ENCODE results near the gene GRIK4. TPM values are rescaled to one million over a fixed set of nuclear protein-coding genes. Genes with fewer than 3 reads are reported as not detected.

GRIK4 gene
- polyA plus RNA-seq, 2 donors = 0.09 to 0.12 TPM

- WGBS, 2 donors = 86 to 90% methylated on average over 9 of the region's 9 CpGs
- H3K36me3 ChIP-seq (ENCODE audit: control insufficient read depth in 2 of 2, insufficient read depth in 2 of 2, low read length in 1 of 2) = no peaks in the 10 kb centered on the region
- no peaks in the 10 kb centered on the region for H3K4me1 ChIP-seq (ENCODE audit: control insufficient read depth in 2 of 2, insufficient read depth in 2 of 2, low read length in 1 of 2)
- H3K9me3 ChIP-seq (ENCODE audit: control insufficient read depth in 2 of 2, insufficient read depth in 1 of 2, low read depth in 1 of 2, low read length in 1 of 2) = no peaks in the 10 kb centered on the region
- no peak overlapping the region for H3K27ac ChIP-seq (ENCODE audit: low read depth in 2 of 2, low read length in 1 of 2)
- peaks cover 2 to 3% of the 10 kb centered on the region in 2 donors for H3K27me3 ChIP-seq (ENCODE audit: control insufficient read depth in 1 of 2, insufficient read depth in 2 of 2, low read length in 2 of 2)
- H3K4me3 ChIP-seq (ENCODE audit: low read depth in 1 of 2, low read length in 2 of 2) = no peak overlapping the region
These were observed 283.2 kb downstream of the GRIK4 start for GRCh38 chr11:120794748-120795147.

DNA sequence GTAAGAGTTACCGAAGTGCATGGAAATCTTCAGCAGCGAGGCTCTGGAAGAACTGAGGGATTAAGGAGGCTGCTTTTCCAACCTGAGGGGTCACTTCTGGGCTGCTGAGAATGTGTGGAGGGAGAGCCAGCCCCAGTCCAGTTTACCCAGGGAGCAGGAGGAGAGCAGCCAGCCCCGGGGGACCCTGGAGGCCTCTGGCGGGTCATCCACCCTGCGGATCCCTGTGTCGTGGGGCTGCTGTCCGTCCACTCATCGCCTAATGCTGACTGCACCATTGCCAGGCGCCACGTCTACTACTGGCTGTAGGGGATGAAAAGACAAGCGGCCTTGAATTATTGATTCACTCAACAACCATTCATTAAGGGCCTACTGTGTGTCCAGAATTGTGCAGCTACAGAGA lies 283.6 kb downstream of the GRIK4 start:
- WGBS, 2 donors = 82 to 86% methylated on average over 11 of the region's 11 CpGs
- no peaks in the 10 kb centered on the region for H3K4me1 ChIP-seq (ENCODE audit: control insufficient read depth in 2 of 2, insufficient read depth in 2 of 2, low read length in 1 of 2)
- no peak overlapping the region for H3K4me3 ChIP-seq (ENCODE audit: low read depth in 1 of 2, low read length in 2 of 2)
- H3K9me3 ChIP-seq (ENCODE audit: control insufficient read depth in 2 of 2, insufficient read depth in 1 of 2, low read depth in 1 of 2, low read length in 1 of 2) = no peaks in the 10 kb centered on the region
- H3K27me3 ChIP-seq (ENCODE audit: control insufficient read depth in 1 of 2, insufficient read depth in 2 of 2, low read length in 2 of 2) = peaks cover 2 to 3% of the 10 kb centered on the region in 2 donors
- H3K27ac ChIP-seq (ENCODE audit: low read depth in 2 of 2, low read length in 1 of 2) = no peak overlapping the region
- no peaks in the 10 kb centered on the region for H3K36me3 ChIP-seq (ENCODE audit: control insufficient read depth in 2 of 2, insufficient read depth in 2 of 2, low read length in 1 of 2)

DNA sequence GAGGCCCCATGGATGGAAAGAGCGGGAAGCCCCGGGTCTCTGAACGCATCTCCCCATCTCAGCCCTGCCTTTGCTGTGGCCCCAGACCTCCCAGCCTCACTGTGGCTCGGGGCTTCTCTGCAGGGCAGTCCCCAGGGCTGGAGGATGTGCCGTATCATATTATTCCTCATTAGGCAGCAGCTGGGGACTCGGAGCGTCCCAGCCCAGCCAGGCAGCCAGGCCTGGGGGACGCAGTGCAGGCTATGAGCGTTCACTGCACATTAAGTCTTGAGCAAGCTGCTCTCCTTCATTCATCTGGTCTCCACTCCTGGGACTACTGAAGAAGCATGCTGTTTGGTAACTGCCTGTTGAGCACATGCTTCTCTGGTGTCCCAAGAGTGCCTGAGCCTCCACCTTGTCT lies 285.6 kb downstream of the GRIK4 start:
- H3K27ac ChIP-seq (ENCODE audit: low read depth in 2 of 2, low read length in 1 of 2) = no peak overlapping the region
- no peaks in the 10 kb centered on the region for H3K9me3 ChIP-seq (ENCODE audit: control insufficient read depth in 2 of 2, insufficient read depth in 1 of 2, low read depth in 1 of 2, low read length in 1 of 2)
- H3K36me3 ChIP-seq (ENCODE audit: control insufficient read depth in 2 of 2, insufficient read depth in 2 of 2, low read length in 1 of 2) = no peaks in the 10 kb centered on the region
- H3K4me1 ChIP-seq (ENCODE audit: control insufficient read depth in 2 of 2, insufficient read depth in 2 of 2, low read length in 1 of 2) = no peaks in the 10 kb centered on the region
- 83 to 90% methylated on average over 9 of the region's 9 CpGs for WGBS, 2 donors
- peaks cover 0 to 3% of the 10 kb centered on the region in 2 donors for H3K27me3 ChIP-seq (ENCODE audit: control insufficient read depth in 1 of 2, insufficient read depth in 2 of 2, low read length in 2 of 2)
- no peak overlapping the region for H3K4me3 ChIP-seq (ENCODE audit: low read depth in 1 of 2, low read length in 2 of 2)

GRCh38 chr11:120798854-120799253 lies 287.3 kb downstream of the GRIK4 start:
- Histone ChIP-seq H3K4me1 (ENCODE audit: control insufficient read depth in 2 of 2, insufficient read depth in 2 of 2, low read length in 1 of 2) (no peaks in the 10 kb centered on the region), H3K36me3 (ENCODE audit: control insufficient read depth in 2 of 2, insufficient read depth in 2 of 2, low read length in 1 of 2) (no peaks in the 10 kb centered on the region), H3K9me3 (ENCODE audit: control insufficient read depth in 2 of 2, insufficient read depth in 1 of 2, low read depth in 1 of 2, low read length in 1 of 2) (peaks cover 0 to 2% of the 10 kb centered on the region in 2 donors), H3K4me3 (ENCODE audit: low read depth in 1 of 2, low read length in 2 of 2) (no peak overlapping the region), H3K27ac (ENCODE audit: low read depth in 2 of 2, low read length in 1 of 2) (no peak overlapping the region), H3K27me3 (ENCODE audit: control insufficient read depth in 1 of 2, insufficient read depth in 2 of 2, low read length in 2 of 2) (no peaks in the 10 kb centered on the region)
- WGBS, 2 donors = 87 to 89% methylated on average over 3 of the region's 3 CpGs

DNA sequence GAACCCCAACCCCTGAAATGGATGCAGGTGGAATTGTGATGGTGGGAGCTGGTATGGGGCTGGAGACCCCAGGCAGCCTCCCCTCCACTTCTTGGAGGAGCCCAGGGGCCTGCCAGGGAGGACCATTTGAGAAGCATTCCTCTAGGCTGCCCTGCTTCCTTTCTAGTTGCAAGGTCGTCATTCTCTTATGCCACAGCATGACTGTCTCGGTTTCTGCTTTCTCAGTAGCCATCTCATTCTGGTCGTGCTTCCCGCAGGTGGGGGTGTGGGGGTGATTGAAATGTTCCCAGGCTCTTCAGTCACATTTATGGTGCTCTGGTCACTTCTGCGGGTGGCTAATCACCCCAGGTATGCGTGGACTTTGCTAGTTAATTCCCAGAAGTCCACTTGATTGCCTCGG lies 288.7 kb downstream of the GRIK4 start:
- no peaks in the 10 kb centered on the region for H3K27me3 ChIP-seq (ENCODE audit: control insufficient read depth in 1 of 2, insufficient read depth in 2 of 2, low read length in 2 of 2)
- H3K27ac ChIP-seq (ENCODE audit: low read depth in 2 of 2, low read length in 1 of 2) = no peak overlapping the region
- H3K4me3 ChIP-seq (ENCODE audit: low read depth in 1 of 2, low read length in 2 of 2) = no peak overlapping the region
- peaks cover 0 to 2% of the 10 kb centered on the region in 2 donors for H3K9me3 ChIP-seq (ENCODE audit: control insufficient read depth in 2 of 2, insufficient read depth in 1 of 2, low read depth in 1 of 2, low read length in 1 of 2)
- H3K36me3 ChIP-seq (ENCODE audit: control insufficient read depth in 2 of 2, insufficient read depth in 2 of 2, low read length in 1 of 2) = no peaks in the 10 kb centered on the region
- WGBS, 2 donors = 76 to 81% methylated on average over 7 of the region's 7 CpGs
- no peaks in the 10 kb centered on the region for H3K4me1 ChIP-seq (ENCODE audit: control insufficient read depth in 2 of 2, insufficient read depth in 2 of 2, low read length in 1 of 2)

- no peaks in the 10 kb centered on the region for H3K36me3 ChIP-seq (ENCODE audit: control insufficient read depth in 2 of 2, insufficient read depth in 2 of 2, low read length in 1 of 2)
- no peak overlapping the region for H3K27ac ChIP-seq (ENCODE audit: low read depth in 2 of 2, low read length in 1 of 2)
- no peak overlapping the region for H3K4me3 ChIP-seq (ENCODE audit: low read depth in 1 of 2, low read length in 2 of 2)
- H3K4me1 ChIP-seq (ENCODE audit: control insufficient read depth in 2 of 2, insufficient read depth in 2 of 2, low read length in 1 of 2) = no peaks in the 10 kb centered on the region
- H3K27me3 ChIP-seq (ENCODE audit: control insufficient read depth in 1 of 2, insufficient read depth in 2 of 2, low read length in 2 of 2) = no peaks in the 10 kb centered on the region
- 27 to 29% methylated on average over 9 of the region's 9 CpGs for WGBS, 2 donors
- H3K9me3 ChIP-seq (ENCODE audit: control insufficient read depth in 2 of 2, insufficient read depth in 1 of 2, low read depth in 1 of 2, low read length in 1 of 2) = peaks cover 0 to 2% of the 10 kb centered on the region in 2 donors
These were observed 290.5 kb downstream of the GRIK4 start for GRCh38 chr11:120801801-120802689.

DNA sequence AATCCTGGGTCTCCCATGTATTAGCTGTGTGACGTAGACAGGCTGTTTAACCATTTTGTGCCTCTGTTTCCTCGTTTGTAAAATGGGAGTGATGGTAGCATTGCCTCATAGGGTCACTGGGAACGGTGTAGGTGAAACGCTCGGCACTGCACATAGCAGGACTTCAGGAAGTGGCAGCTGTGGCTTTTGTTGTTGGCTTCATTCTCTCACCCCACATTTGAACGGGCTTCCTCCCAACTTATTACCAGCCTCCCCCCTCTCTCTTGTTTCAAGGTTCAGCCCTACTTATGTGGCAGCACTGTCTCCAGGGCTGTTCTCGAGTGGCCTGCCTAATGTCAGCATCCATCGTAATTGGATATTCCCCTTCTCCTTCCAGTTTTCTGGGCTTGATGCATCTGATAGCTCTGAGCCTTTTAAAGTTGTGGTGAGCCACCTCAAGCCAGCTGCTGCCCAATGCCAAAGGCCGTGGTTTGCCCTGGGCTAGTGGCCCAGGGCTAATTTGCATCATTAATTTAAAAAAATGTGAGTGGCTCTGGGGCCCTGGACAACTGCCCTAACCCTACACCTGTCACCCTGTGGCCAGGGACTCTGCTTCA lies 294.5 kb downstream of the GRIK4 start:
- H3K27ac ChIP-seq (ENCODE audit: low read depth in 2 of 2, low read length in 1 of 2) = no peak overlapping the region
- H3K9me3 ChIP-seq (ENCODE audit: control insufficient read depth in 2 of 2, insufficient read depth in 1 of 2, low read depth in 1 of 2, low read length in 1 of 2) = peaks cover 0 to 2% of the 10 kb centered on the region in 2 donors
- no peaks in the 10 kb centered on the region for H3K4me1 ChIP-seq (ENCODE audit: control insufficient read depth in 2 of 2, insufficient read depth in 2 of 2, low read length in 1 of 2)
- WGBS, 2 donors = 64 to 74% methylated on average over 9 of the region's 9 CpGs
- H3K4me3 ChIP-seq (ENCODE audit: low read depth in 1 of 2, low read length in 2 of 2) = no peak overlapping the region
- H3K36me3 ChIP-seq (ENCODE audit: control insufficient read depth in 2 of 2, insufficient read depth in 2 of 2, low read length in 1 of 2) = no peaks in the 10 kb centered on the region
- no peaks in the 10 kb centered on the region for H3K27me3 ChIP-seq (ENCODE audit: control insufficient read depth in 1 of 2, insufficient read depth in 2 of 2, low read length in 2 of 2)

GRCh38 chr11:120807414-120808150 lies 296.0 kb downstream of the GRIK4 start:
- WGBS, 2 donors = 57 to 60% methylated on average over 13 of the region's 13 CpGs
- H3K4me1 ChIP-seq (ENCODE audit: control insufficient read depth in 2 of 2, insufficient read depth in 2 of 2, low read length in 1 of 2) = no peaks in the 10 kb centered on the region
- H3K9me3 ChIP-seq (ENCODE audit: control insufficient read depth in 2 of 2, insufficient read depth in 1 of 2, low read depth in 1 of 2, low read length in 1 of 2) = no peaks in the 10 kb centered on the region
- H3K27ac ChIP-seq (ENCODE audit: low read depth in 2 of 2, low read length in 1 of 2) = no peak overlapping the region
- no peak overlapping the region for H3K4me3 ChIP-seq (ENCODE audit: low read depth in 1 of 2, low read length in 2 of 2)
- no peaks in the 10 kb centered on the region for H3K27me3 ChIP-seq (ENCODE audit: control insufficient read depth in 1 of 2, insufficient read depth in 2 of 2, low read length in 2 of 2)
- no peaks in the 10 kb centered on the region for H3K36me3 ChIP-seq (ENCODE audit: control insufficient read depth in 2 of 2, insufficient read depth in 2 of 2, low read length in 1 of 2)

DNA sequence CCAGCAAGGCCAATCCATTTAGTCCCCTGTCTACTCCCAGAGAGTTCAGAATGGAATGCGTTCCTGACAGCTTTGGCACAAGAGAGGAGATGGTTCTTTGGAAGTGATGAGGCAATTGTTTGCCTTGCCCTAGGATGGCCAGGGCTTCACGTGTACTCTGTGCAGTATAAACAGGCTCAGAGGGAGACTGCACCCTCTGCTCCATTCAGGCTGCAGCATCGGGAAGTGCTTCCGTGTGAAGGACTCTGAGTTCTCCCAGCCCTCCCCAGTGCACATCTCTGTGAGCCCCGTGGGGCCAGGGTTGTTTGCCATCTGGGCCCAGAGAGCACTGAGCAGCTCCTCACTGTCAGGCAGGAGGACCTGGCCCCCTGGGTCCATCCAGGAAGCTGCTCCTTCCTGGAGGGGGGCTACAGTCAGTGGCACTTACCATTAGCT lies 297.1 kb downstream of the GRIK4 start:
- Histone ChIP-seq H3K4me3 (ENCODE audit: low read depth in 1 of 2, low read length in 2 of 2) (no peak overlapping the region), H3K36me3 (ENCODE audit: control insufficient read depth in 2 of 2, insufficient read depth in 2 of 2, low read length in 1 of 2) (no peaks in the 10 kb centered on the region), H3K27me3 (ENCODE audit: control insufficient read depth in 1 of 2, insufficient read depth in 2 of 2, low read length in 2 of 2) (no peaks in the 10 kb centered on the region), H3K4me1 (ENCODE audit: control insufficient read depth in 2 of 2, insufficient read depth in 2 of 2, low read length in 1 of 2) (no peaks in the 10 kb centered on the region), H3K27ac (ENCODE audit: low read depth in 2 of 2, low read length in 1 of 2) (no peak overlapping the region), H3K9me3 (ENCODE audit: control insufficient read depth in 2 of 2, insufficient read depth in 1 of 2, low read depth in 1 of 2, low read length in 1 of 2) (no peaks in the 10 kb centered on the region)
- WGBS, 2 donors = 63 to 66% methylated on average over 5 of the region's 5 CpGs
